NB4 (cell line): ENCODE measurements around the gene CHRM3.

Experiments
- DNase-seq: peaks from one replicate; pipeline ENCODE4 v3.0.0; 2010; ENCODE audit warnings: low read depth
- H3K4me3 ChIP-seq: one replicate; pipeline ENCODE4 v1.5.1; 2011; ENCODE audit warnings: mild to moderate bottlenecking, low read depth, low read length, moderate library complexity
- CTCF ChIP-seq: IDR thresholded peaks from one replicate; pipeline ENCODE4 v1.5.1; 2012; ENCODE audit warnings: low read depth, low read length
- MAX ChIP-seq: IDR thresholded peaks from 2 replicates; pipeline ENCODE4 v1.6.1; 2011; ENCODE audit warnings: low read depth, low read length
- MYC ChIP-seq: IDR thresholded peaks from 2 replicates; pipeline ENCODE4 v1.6.1; 2011; ENCODE audit warnings: low read depth, low read length
- POLR2A ChIP-seq: IDR thresholded peaks from 2 replicates; pipeline ENCODE4 v1.6.1; 2011; ENCODE audit warnings: mild to moderate bottlenecking; ENCODE audit not compliant: insufficient read length; ENCODE audit errors: extremely low read depth

CHRM3 gene

GRCh38 chr1:239418681-239419080 lies 32.3 kb downstream of the CHRM3 start:
- TF ChIP-seq POLR2A: no peak
- TF ChIP-seq MYC: no peak
- TF ChIP-seq MAX: no peak
- TF ChIP-seq CTCF: no peak
- no peak overlapping the region for H3K4me3 ChIP-seq
- no peak for DNase-seq

- DNase-seq: no peak
- no peak overlapping the region for H3K4me3 ChIP-seq
- TF ChIP-seq POLR2A: no peak
- no peak for TF ChIP-seq CTCF
Measured at GRCh38 chr1:239421811-239422210, 35.4 kb downstream of the CHRM3 start.

GRCh38 chr1:239422818-239423217 lies 36.5 kb downstream of the CHRM3 start:
- DNase-seq: no peak
- no peak for TF ChIP-seq CTCF
- TF ChIP-seq MAX: no peak
- no peak for TF ChIP-seq POLR2A
- no peak for TF ChIP-seq MYC

GRCh38 chr1:239426821-239427475 lies 40.6 kb downstream of the CHRM3 start:
- DNase-seq: no peak
- H3K4me3 ChIP-seq: no peak overlapping the region
- no peak for TF ChIP-seq POLR2A
- TF ChIP-seq CTCF: no peak
- no peak for TF ChIP-seq MAX
- no peak for TF ChIP-seq MYC

More at GRCh38 chr1:239422818-239423217, 36.5 kb downstream of the CHRM3 start:
- H3K4me3 ChIP-seq: no peak overlapping the region

- no peak overlapping the region for H3K4me3 ChIP-seq
- TF ChIP-seq MYC: no peak
- TF ChIP-seq POLR2A: no peak
- no peak for TF ChIP-seq MAX
- no peak for TF ChIP-seq CTCF
- no peak for DNase-seq
Measured at GRCh38 chr1:239427712-239428111, 41.3 kb downstream of the CHRM3 start.
